Neuron (in vitro differentiated cells): ENCODE data around the gene RPS19.

Source experiments
- H2AFZ ChIP-seq: one replicate; pipeline ENCODE4 v1.6.1; 2013; ENCODE audit warnings: low read depth, mild to moderate bottlenecking, inconsistent platforms, low read length, moderate library complexity
- H3K27me3 ChIP-seq: one replicate; pipeline ENCODE4 v1.6.1; 2013; ENCODE audit warnings: low read length; ENCODE audit not compliant: insufficient read depth
- H3K36me3 ChIP-seq: one replicate; pipeline ENCODE4 v1.6.1; 2013; ENCODE audit warnings: low read length; ENCODE audit not compliant: insufficient read depth
- H3K4me1 ChIP-seq: one replicate; pipeline ENCODE4 v1.6.1; 2013; ENCODE audit warnings: low read length; ENCODE audit not compliant: insufficient read depth
- H3K4me3 ChIP-seq: 2 replicates; pipeline ENCODE4 v1.5.1; 2013; ENCODE audit warnings: mild to moderate bottlenecking, low read length, moderate library complexity
- H3K9me3 ChIP-seq: one replicate; pipeline ENCODE4 v1.6.1; 2013; ENCODE audit warnings: low read length

The RPS19 gene

GRCh38 chr19:41903193-41903953 lies 43.3 kb downstream of the RPS19 start:
- H3K4me1 ChIP-seq = no peaks in the 10 kb centered on the region
- H3K9me3 ChIP-seq = no peaks in the 10 kb centered on the region
- peaks cover 35% of the 10 kb centered on the region for H3K36me3 ChIP-seq
- no peaks in the 10 kb centered on the region for H3K27me3 ChIP-seq
- H3K4me3 ChIP-seq = no peak overlapping the region
- no peak overlapping the region for H2AFZ ChIP-seq

GRCh38 chr19:41904118-41904870 lies 44.2 kb downstream of the RPS19 start:
- Histone ChIP-seq H3K36me3 (peaks cover 34% of the 10 kb centered on the region), H3K27me3 (no peaks in the 10 kb centered on the region), H3K4me1 (no peaks in the 10 kb centered on the region), H3K4me3 (no peak overlapping the region), H3K9me3 (no peaks in the 10 kb centered on the region), H2AFZ (no peak overlapping the region)

GRCh38 chr19:41905273-41906002 lies 45.4 kb downstream of the RPS19 start:
- no peak overlapping the region for H3K4me3 ChIP-seq

GRCh38 chr19:41906271-41906670 lies 46.2 kb downstream of the RPS19 start:
- H3K27me3 ChIP-seq = peaks cover 5% of the 10 kb centered on the region
- no peaks in the 10 kb centered on the region for H3K4me1 ChIP-seq
- H3K36me3 ChIP-seq = peaks cover 34% of the 10 kb centered on the region
- H3K9me3 ChIP-seq = no peaks in the 10 kb centered on the region
- no peak overlapping the region for H3K4me3 ChIP-seq
- no peak overlapping the region for H2AFZ ChIP-seq

More at GRCh38 chr19:41905273-41906002, 45.4 kb downstream of the RPS19 start:
- H3K27me3 ChIP-seq = no peaks in the 10 kb centered on the region
- peaks cover 34% of the 10 kb centered on the region for H3K36me3 ChIP-seq
- no peak overlapping the region for H2AFZ ChIP-seq
- H3K9me3 ChIP-seq = no peaks in the 10 kb centered on the region
- H3K4me1 ChIP-seq = no peaks in the 10 kb centered on the region

GRCh38 chr19:41906916-41907680 lies 47.0 kb downstream of the RPS19 start:
- H3K36me3 ChIP-seq = peaks cover 26% of the 10 kb centered on the region

GRCh38 chr19:41907994-41908615 lies 48.0 kb downstream of the RPS19 start:
- H3K4me1 ChIP-seq = no peaks in the 10 kb centered on the region
- peaks cover 20% of the 10 kb centered on the region for H3K27me3 ChIP-seq
- H3K4me3 ChIP-seq = no peak overlapping the region
- H3K9me3 ChIP-seq = no peaks in the 10 kb centered on the region
- H3K36me3 ChIP-seq = peaks cover 18% of the 10 kb centered on the region
- H2AFZ ChIP-seq = no peak overlapping the region

More at GRCh38 chr19:41906916-41907680, 47.0 kb downstream of the RPS19 start:
- Histone ChIP-seq H3K4me3 (no peak overlapping the region), H2AFZ (no peak overlapping the region), H3K9me3 (no peaks in the 10 kb centered on the region), H3K27me3 (peaks cover 13% of the 10 kb centered on the region), H3K4me1 (no peaks in the 10 kb centered on the region)

GRCh38 chr19:41908724-41909464 lies 48.8 kb downstream of the RPS19 start:
- no peaks in the 10 kb centered on the region for H3K9me3 ChIP-seq
- H3K4me1 ChIP-seq = no peaks in the 10 kb centered on the region
- H3K4me3 ChIP-seq = no peak overlapping the region
- H2AFZ ChIP-seq = no peak overlapping the region
- H3K27me3 ChIP-seq = peaks cover 26% of the 10 kb centered on the region
- peaks cover 10% of the 10 kb centered on the region for H3K36me3 ChIP-seq

- Histone ChIP-seq H3K4me1 (no peaks in the 10 kb centered on the region), H3K4me3 (no peak overlapping the region), H3K9me3 (no peaks in the 10 kb centered on the region), H3K36me3 (peaks cover 4% of the 10 kb centered on the region), H3K27me3 (peaks cover 32% of the 10 kb centered on the region), H2AFZ (no peak overlapping the region)
These were observed 49.7 kb downstream of the RPS19 start for GRCh38 chr19:41909706-41910105.

GRCh38 chr19:41910240-41910991 lies 50.4 kb downstream of the RPS19 start:
- Histone ChIP-seq H3K4me1 (no peaks in the 10 kb centered on the region), H3K36me3 (peaks cover under 1% of the 10 kb centered on the region), H2AFZ (no peak overlapping the region), H3K4me3 (no peak overlapping the region), H3K27me3 (peaks cover 36% of the 10 kb centered on the region), H3K9me3 (no peaks in the 10 kb centered on the region)

GRCh38 chr19:41910992-41911888 lies 51.2 kb downstream of the RPS19 start:
- no peak overlapping the region for H2AFZ ChIP-seq
- no peak overlapping the region for H3K4me3 ChIP-seq
- H3K9me3 ChIP-seq = no peaks in the 10 kb centered on the region
- peaks cover 43% of the 10 kb centered on the region for H3K27me3 ChIP-seq
- no peaks in the 10 kb centered on the region for H3K4me1 ChIP-seq
- H3K36me3 ChIP-seq = no peaks in the 10 kb centered on the region
